Stimulated activated naive CD4-positive, alpha-beta T cell (primary cell): ENCODE measurements around the gene KREMEN1.

Source experiments
- DNase-seq, 6 experiments: peaks; one replicate each; lab custom pipeline; 2025; lab: John Stamatoyannopoulos, UW

KREMEN1 gene

DNA sequence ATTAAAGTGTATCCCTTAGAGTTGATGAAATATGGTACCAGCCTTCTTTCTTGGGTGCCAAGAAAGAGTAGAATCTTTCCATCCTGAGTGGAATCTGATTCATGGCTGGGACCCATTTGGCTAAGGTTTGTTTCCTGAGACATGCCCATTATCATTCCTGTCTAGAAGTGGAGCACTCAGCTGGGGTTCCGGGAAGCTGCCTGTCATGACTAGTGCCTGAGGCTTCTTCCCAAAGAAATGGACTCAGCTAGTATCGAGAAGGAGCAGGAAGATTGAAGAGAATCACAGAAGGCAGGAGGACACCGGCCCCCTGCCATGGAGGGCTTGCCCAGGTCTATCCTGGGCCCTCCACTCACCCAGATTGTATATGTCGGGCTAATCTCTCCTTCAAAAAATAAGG, 57.6 kb downstream of the KREMEN1 start:
- DNase-seq, result no peak

DNA sequence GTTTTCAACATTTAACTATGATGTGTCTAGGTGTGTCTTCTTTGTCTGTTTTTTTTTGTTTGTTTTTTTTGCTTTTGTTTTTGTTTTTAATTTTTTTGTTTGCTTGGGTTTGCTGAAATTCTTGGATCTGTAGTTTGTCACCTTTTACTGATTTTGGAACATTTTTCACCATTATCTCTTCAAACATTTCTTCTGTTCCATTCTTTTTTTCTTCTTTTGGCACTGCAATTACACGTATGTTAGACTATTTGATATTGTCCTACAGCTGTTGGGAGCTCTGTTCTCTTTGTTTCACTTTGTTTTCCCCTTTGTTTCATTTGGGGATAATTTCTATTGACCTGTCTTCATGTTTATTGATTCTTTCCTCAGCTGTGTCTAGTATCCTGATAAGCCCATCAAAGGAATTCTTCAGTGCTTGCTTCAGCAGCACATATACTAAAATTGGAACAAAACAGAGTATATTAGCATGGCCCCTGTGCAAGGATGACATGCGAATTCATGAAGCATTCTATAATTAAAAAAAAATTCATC, 60.8 kb downstream of the KREMEN1 start:
- DNase-seq, result no peak

DNA sequence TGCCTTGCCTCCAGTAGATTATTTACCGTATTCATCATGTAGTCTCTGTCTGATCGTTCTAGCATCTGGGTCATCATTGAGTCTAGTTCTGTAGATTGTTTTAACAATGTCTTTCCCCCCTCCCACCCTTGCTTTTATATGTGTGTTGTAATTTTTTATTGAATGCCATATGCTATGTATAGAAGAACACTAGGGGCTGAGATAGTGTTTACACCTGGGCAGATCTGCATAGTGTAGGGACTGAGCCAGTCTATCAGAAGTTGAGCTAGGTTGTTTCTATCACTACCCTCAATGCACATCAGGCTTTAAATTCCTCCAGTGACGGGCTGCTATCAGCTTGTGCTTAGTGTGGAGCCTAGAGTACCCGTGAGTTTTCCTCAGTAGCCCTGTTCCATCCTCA, 61.6 kb downstream of the KREMEN1 start:
- DNase-seq, result no peak

DNA sequence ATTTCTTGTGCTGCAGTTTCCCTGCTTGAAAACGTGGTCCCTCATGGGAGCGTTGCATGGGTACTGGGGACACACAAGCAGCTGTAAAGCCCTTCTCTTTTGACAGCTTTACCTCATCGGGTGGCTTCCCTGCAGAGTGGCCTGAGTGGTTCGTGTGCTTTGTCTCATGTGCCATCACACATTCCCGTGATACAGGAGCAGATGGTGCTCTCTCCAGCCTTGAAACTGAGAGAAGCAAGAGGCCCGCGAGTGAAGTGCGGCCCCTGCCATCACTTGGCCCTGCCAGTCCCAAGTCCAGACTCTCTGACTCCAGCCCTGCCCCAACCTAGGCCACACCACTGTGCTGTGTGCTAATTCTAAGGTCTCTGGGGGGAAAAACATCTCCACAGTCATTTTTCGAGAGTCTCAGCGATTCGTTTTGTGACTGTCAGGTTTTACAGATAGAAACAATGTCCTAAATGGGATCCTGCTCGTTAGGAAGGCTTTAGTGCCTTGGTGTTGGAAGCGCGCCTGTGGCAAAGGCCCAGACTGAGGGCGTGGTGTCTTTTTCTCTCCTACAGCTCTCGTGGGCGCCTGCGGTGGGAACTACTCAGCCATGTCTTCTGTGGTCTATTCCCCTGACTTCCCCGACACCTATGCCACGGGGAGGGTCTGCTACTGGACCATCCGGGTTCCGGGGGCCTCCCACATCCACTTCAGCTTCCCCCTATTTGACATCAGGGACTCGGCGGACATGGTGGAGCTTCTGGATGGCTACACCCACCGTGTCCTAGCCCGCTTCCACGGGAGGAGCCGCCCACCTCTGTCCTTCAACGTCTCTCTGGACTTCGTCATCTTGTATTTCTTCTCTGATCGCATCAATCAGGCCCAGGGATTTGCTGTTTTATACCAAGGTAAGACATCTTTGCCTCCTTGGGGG, 64.2 kb downstream of the KREMEN1 start:
- no peak for DNase-seq

DNA sequence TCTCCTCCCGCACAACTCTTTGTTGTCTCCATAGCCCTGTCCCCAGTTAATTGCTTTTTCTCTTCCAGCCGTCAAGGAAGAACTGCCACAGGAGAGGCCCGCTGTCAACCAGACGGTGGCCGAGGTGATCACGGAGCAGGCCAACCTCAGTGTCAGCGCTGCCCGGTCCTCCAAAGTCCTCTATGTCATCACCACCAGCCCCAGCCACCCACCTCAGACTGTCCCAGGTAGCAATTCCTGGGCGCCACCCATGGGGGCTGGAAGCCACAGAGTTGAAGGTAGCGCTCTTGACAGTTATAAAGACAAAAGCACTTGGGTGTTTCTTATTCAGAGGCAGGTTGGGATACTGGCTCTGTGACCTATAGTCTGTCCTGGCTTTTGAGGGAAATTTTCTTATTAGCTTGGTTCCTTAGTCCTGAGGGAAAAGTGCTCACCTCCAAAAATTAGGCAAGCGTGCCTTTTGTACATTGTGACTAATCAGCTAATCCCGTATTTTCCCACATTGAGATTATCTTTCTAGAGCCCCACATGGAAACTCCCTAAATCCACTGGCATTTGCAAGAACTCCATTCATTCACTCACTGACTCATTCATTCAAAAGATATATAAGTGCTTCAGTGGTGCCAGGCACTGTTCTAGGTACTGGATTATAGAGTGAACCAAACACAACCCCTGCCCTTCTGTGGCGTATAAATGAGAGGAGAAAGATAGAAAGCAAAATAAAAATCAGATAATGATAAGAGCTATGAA, 65.9 kb downstream of the KREMEN1 start:
- no peak for DNase-seq

DNA sequence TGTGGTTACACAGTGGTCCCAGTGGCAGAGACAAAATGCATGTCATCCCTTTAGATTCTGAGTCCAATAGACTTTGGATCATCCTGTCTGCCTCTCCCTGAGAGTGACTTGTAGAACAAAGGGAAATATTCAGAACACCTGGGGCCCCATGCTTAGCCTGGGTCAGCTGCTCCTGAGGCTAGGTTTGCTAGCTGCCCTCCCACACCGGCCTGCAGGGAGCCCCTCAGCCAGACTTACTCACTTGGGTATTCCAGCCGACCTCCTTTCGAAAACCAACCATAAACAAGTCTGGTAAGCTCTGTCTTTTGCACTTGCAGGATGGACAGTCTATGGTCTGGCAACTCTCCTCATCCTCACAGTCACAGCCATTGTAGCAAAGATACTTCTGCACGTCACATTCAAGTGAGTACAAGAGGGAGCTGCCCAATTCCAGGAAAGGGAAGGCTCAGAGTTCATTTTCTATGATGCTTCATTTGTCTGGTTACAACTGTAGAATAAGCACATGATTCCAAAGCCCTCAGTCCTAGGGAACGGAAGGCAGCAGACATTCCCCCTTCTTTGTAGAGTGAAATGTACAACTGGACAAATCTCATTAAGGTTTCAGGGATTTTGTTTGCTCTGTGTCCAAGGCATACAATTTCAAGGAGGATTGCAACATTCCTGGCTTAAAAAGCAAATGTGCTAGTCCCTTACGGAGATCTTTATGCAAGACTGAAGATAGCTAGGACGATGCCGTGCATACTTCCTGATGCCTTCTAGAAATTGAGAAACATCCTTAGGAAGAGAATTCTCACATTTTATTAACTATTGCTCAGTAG, 67.3 kb downstream of the KREMEN1 start:
- no peak for DNase-seq

DNA sequence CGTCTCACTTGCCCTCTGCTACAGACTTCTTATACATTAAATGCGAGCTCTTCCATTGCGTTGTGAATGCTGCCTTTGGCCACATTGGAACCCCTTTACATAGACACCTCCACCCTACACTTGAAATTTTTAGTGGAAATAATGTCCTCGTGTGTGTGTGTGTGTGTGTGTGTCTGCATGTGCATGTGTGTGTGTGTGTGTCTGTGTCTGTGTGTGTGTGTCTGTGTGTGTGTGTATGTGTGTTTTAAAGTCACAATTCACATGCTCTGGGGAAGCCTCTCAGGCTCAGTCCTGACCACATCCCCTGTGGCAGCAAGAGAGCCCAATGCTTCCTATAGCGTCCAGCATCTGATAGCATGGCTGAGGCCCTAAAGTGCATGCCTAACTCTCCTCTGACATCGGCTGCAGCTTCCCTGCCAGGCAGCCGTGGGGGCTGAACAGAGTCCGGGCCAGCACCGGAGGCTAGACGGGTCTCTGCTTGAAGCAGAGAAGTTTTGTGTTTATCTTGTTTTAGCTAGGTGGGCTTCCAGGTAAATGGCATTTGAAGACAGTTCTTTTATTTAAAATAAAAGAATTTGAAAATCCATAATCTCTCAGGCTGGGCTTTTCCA, 68.3 kb downstream of the KREMEN1 start:
- no peak for DNase-seq

DNA sequence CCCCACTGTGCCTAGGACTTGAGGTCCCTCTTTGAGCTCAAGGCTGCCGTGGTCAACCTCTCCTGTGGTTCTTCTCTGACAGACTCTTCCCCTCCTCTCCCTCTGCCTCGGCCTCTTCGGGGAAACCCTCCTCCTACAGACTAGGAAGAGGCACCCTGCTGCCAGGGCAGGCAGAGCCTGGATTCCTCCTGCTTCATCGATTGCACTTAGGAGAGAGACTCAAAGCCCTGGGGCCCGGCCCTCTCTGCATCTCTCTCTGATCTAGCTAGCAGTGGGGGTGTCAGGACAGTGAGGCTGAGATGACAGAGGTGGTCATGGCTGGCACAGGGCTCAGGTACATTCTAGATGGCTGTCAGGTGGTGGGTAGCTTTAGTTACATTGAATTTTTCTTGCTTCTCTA, 69.3 kb downstream of the KREMEN1 start:
- DNase-seq, result no peak

DNA sequence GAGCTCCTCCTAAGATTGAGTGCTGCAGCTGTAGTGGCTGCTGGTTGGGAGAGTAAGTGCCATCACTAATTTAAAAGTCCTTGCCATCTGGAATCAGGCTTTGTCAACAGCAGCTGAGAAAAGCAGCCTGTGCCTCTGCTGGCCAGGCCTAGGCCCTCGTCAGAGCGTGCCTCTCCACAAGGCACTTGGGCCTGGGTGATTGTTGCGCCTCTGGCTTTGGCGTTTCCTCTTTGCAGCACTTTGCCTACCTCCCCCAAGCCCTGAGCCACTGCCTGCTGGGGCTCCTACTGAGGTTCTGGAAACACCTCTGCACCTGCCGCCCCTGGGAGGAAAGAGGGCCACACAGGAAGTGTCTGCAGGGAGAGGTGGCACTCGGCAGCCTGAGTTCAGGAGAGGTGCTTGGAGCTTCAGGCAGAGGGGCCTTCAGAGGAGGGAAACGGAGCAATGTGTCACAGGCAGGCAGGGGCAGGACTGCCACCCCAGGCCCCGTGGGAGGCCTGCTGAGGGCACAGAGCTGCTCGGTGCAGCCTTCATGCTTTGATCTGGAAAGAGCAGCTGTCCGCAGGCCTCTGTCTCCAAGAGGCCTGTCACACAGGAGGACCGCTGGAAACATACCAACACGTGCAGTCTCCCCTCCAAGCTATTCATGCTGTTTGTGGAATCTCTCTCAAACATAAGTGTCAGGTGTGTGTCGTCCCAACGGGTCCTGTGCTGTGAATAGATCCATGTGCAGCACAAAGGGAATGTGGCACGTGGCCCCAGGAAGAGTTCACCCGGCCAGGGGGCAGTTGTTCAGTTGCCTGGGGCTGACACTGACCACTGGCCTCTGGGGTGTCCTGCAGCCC, 71.3 kb downstream of the KREMEN1 start:
- no peak for DNase-seq

DNA sequence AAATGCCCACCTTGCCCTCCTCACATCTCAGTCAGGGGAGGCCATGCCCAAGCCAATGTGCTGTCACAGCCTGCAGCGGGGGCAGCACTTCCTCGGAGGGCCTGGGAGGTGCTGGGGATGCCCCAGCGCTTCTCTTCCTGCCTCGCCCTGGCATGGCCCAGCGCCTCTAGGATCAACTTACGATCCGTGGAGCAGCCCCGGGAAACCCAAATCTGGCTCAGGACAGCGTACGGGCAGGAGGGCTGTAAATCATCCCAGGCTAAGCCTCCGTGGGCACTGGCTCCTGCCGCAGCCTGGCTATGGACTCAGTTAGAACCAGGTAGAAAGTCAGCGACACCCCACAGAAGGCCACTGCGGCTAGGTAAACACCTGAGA, 71.9 kb downstream of the KREMEN1 start:
- DNase-seq, result no peak

DNA sequence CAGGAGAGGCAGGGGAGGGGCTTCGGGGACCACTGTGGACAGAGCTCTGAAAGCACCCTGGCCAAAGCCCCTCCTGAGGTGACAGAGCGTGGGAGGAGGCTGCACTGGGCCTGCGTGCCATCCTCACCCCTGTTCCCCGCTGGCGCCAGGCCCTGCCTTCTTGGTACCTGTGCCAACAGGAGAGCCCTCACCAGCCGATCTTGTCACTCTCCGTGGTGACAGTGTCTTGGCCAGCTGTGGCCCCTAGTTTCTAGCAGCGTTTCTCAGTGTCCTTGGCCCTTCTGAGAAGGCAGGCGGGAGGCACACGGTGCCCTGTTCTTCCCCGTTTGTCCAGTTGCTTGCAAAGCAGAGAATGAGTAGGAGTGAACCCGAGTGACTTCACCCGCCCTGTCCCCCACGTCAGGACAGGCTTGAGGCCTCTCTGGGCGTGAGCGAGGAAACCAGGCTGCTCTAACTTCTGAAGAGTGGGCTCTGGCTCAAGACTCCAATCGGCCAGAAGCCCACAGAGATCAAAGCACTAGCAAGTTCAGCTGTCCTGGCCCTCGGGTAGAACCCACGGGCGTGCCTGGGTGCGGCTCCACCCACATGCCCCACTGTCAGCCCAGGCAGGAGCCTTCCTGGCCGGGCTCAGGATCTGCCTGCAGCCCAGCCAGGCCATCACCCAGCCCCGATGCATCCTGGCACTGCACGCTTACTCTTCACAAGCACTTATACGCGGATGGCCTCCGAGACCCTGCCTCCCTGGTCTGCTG, 72.7 kb downstream of the KREMEN1 start:
- no peak for DNase-seq

DNA sequence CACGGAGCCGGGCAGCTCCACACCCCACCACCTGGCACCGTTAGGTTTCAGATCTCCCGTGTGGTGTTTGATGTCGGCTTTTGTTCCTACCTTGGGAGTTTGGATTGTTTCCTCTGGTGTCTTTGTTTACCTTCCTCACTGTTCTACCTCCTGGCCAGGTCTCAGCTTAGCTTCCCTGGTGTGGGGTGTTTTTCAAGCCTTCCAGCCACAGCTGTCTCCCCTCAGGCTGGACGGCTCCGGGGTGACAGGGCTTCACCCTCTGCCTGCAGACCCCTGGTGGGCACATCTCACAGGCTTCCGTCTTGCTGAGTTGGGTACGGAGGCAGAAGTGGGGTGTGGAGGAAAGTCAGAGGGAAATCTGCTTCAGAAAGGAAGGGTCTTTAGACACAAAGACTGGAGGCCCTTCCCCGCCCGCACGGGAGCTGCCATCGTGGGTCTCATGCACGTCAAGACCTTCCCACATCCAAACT, 73.3 kb downstream of the KREMEN1 start:
- no peak for DNase-seq

DNA sequence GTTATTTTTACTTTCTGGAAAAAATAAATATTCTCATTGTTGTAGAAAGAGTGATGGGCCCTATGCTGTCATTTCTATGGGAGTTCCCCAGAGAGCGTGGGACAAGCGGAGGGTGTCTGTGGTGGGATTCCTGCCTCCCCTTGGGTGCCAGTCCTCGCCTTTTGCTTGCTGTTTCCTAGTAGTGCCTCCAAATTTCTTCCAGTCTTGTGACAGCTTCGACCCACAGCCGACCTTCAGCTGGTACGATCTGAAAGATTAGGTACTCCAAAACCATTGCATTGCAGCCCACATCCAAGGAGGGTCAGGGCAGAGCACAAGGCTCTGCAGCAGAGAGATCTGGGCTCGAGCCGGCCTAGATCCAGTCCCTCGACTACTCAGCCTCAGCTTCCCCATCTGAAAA, 73.9 kb downstream of the KREMEN1 start:
- no peak for DNase-seq

DNA sequence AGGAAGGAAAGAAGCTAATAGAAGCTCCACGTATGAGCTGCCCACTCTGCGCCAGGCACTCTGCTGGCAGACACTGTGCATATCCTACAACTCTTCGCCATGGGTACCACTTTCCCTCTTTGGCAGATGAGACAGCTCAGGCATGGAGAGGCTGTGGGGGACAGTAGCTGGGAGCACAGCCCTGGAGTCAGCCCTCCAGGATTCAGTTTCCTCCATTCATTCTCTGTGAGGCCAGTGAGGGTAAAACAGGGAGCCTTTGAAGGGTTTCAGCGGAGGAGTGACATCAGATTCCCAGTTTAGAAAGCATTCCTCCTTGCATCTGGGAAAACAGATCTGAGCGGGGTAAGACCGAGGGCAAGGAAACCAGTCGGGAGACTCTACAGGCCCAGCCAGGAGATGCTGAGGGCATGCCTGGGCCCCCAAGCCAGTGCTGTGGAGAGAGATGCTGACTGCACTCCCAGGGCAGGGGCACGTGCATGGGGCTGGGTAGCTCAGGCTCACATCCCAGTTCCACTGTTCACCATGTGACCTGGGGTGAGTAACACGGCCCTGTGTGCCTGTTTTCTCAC, 74.6 kb downstream of the KREMEN1 start:
- DNase-seq, result no peak

DNA sequence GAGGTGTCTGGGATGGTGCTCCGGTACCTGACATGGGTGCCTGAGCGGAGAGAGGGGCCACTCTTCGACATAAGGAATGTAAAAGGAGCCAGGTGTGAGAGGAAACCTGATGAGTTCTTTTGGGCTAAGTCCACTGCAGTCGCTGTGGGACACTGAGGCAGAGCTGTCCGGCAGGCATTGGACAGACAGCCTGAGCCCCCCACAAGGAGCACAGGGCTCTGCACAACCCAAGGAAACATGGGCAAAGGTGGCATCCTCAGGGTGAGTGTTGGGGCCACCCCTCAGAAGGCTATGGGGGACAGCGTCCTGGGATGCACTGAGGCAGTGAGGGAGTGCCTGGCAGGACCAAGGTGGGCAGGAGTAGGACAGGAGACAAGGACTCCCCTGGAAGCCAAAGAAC, 75.2 kb downstream of the KREMEN1 start:
- no peak for DNase-seq

DNA sequence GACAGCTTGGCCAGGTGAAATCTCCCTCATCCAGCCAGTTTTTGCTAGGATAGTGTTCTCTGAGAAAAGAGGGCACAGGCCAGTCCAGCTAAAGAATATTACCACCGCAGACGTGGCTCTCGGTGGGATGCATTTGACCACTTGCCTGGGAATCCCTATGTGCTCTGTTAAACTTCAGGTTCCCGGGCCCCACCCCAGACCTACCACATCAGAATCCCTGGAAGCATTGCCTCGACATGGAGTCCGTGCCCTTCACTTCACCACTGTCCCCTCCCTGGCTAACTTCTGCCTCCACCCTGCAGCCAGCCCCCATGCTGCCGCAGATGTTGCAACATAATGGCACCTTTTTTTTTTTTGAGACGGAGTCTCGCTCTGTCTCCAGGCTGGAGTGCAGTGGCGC, 76.0 kb downstream of the KREMEN1 start:
- no peak for DNase-seq

DNA sequence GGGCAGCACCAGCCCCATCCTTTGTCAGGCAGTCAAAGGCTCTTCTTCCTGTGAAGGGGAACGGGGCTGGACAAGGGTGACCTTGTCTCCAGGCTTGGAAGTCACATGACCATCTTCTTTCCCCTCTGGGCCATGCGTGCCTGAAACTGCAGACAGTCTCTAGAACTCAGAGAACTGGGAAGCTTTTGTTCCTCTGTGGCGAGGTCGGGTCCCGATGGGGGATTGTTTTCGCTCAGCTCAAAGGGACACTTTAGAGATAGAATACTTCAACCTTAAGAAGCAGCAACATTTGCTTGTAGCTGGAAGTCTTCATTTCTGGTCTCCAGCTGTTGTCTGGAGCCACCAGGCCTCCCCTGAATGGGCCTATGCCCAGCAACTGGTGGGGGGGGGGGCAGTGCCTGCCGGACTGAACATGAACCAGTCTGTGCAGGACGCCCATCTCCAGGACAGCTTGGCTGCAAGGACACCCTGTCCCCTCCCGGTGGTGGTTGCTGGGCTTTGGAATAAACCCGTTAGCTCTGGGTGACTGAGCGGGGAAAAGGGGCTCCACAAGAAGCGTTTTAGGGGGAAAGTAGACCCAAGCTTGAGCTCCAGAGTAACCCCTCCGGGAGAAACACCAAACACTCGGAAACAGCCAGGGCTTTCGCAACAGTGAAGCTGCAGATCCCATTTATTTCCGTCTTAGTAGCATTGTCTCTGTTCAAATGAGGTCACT, 77.2 kb downstream of the KREMEN1 start:
- no peak for DNase-seq

DNA sequence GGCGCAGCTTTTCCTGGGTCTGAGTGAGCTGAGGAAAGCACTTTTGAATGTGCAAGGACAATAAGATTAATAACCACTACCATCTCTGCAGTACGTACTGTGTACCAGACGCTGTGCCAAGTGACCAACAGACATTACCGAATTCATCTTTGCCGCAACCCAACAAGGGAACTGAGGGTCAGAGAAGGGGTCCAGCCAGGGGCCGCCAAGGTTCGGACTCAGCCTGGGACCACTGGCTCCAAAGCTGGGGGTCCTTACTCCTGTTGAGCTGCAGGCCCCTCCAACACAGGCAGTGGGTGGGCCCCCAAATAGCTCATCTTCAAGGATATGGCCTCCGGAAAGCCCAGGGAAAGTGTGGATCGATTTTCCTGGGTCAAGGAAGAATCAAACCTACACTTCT, 77.9 kb downstream of the KREMEN1 start:
- DNase-seq, result no peak

DNA sequence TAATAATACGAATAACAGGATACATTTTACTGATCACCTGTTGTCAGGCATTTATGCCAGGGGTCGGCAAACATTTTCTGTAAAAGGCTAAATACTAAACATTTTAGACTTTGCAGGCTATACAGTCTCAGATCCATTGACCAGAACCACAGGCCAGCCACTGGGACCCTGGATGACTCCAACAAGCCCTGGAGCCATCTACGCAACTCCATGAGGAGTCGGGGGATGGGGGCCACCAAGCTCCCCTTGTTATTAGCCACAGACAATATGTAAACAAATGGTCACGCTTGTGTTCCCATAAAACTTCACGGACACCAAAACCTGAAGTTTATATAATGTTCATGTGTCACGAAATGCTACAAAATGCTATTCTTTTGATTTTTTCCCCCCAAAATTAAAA, 78.5 kb downstream of the KREMEN1 start:
- DNase-seq, result no peak
